HG02759 (cell line): Measurements from ENCODE around the gene PLOD2.
"Not testable (repeated sequence)": the region's sequence is repeated elsewhere in the genome, so short reads cannot be mapped to it uniquely, and the experiment has no call there.

Experiments used
- ATAC-seq: cut with Tn5 transposase; IDR thresholded peaks from one replicate; pipeline ENCODE4 v1.9.1; 2021; ENCODE audit warnings: mild to moderate bottlenecking, moderate library complexity; ENCODE audit not compliant: unreplicated experiment

Gene PLOD2

GRCh38 chr3:146142757-146143156, 18.2 kb downstream of the PLOD2 start:
- ATAC-seq, result no peak

GRCh38 chr3:146139586-146140110, 21.3 kb downstream of the PLOD2 start:
- no peak for ATAC-seq

- ATAC-seq, result no peak
Measured at GRCh38 chr3:146138902-146139301, 22.1 kb downstream of the PLOD2 start.

GRCh38 chr3:146136647-146137046, 24.3 kb downstream of the PLOD2 start:
- no peak for ATAC-seq

- ATAC-seq, result no peak
Measured at GRCh38 chr3:146134348-146135117, 26.5 kb downstream of the PLOD2 start.

GRCh38 chr3:146133441-146133840, 27.5 kb downstream of the PLOD2 start:
- ATAC-seq, result no peak

- ATAC-seq, result no peak
Measured at GRCh38 chr3:146131616-146132410, 29.2 kb downstream of the PLOD2 start.

GRCh38 chr3:146130881-146131371, 30.1 kb downstream of the PLOD2 start:
- no peak for ATAC-seq

GRCh38 chr3:146129750-146130149, 31.2 kb downstream of the PLOD2 start:
- no peak for ATAC-seq

- no peak for ATAC-seq
Measured at GRCh38 chr3:146128939-146129338, 32.0 kb downstream of the PLOD2 start.

- no peak for ATAC-seq
Measured at GRCh38 chr3:146128179-146128578, 32.8 kb downstream of the PLOD2 start.

- no peak for ATAC-seq
Measured at GRCh38 chr3:146125951-146126350, 35.0 kb downstream of the PLOD2 start.

- ATAC-seq, result no peak
Measured at GRCh38 chr3:146124126-146124801, 36.7 kb downstream of the PLOD2 start.

GRCh38 chr3:146117406-146118285, 43.3 kb downstream of the PLOD2 start:
- ATAC-seq, result no peak

GRCh38 chr3:146115619-146116018, 45.4 kb downstream of the PLOD2 start:
- ATAC-seq, result no peak

GRCh38 chr3:146113804-146114203, 47.2 kb downstream of the PLOD2 start:
- not testable (repeated sequence) for ATAC-seq

- ATAC-seq, result no peak
Measured at GRCh38 chr3:146111337-146111736, 49.6 kb downstream of the PLOD2 start.

GRCh38 chr3:146110161-146110560, 50.8 kb downstream of the PLOD2 start:
- no peak for ATAC-seq

- no peak for ATAC-seq
Measured at GRCh38 chr3:146106986-146107385, 54.0 kb downstream of the PLOD2 start.

- ATAC-seq, result no peak
Measured at GRCh38 chr3:146104068-146104467, 56.9 kb downstream of the PLOD2 start.
